ENCODE results near the gene DIO3. TPM values are rescaled to one million over a fixed set of nuclear protein-coding genes. Genes with fewer than 3 reads are reported as not detected.
A peak's percentile ranks its signal among the peaks of the same experiment; 100 is the strongest.

DIO3 gene
- total RNA-seq = not detected
- not detected for polyA plus RNA-seq

DNA sequence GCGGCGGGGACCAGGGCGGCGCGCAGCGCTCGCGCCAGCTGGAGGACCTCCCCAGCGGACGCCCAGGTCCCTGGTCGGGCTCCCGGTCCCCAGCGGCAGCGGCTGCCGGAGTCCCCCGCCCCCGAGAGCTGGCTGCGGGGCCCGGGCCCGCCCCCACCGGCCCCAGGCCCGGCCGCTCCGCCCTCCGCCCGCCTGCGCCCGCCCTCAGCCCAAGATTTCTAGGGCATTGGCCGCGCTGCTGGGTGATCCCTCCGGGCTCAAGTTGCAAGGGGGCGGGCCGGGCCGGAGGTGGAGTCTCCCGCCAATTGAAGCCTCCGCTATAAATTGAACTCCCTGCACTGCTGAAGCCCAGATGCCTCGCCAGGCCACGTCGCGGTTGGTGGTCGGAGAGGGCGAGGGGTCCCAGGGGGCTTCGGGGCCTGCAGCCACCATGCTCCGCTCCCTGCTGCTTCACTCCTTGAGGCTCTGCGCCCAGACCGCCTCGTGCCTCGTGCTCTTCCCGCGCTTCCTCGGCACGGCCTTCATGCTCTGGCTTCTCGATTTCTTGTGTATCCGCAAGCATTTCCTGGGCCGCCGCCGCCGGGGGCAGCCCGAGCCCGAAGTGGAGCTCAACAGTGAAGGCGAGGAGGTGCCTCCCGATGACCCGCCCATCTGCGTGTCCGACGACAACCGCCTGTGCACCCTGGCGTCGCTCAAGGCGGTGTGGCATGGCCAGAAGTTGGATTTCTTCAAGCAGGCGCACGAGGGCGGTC lies at the start of gene DIO3:
DIO3 (plus strand) TSS at position 351 of the 752 bp plus-strand sequence.
- Histone ChIP-seq H3K4me1 (ENCODE audit: insufficient read depth, low read length) (no peaks in the 10 kb centered on the region), H3K27me3 (ENCODE audit: insufficient read depth, low read length) (peaks cover 8% of the 10 kb centered on the region), H3K4me3 (ENCODE audit: low read length in 2 of 2) (no peak within 1 kb of the TSS), H3K36me3 (ENCODE audit: insufficient read depth, low read length) (no peaks in the 10 kb centered on the region), H3K9me3 (ENCODE audit: control insufficient read depth in 1 of 2, low read length in 2 of 2) (no peaks in the 10 kb centered on the region), H3K27ac (ENCODE audit: low read depth, low read length) (no peak within 1 kb of the TSS)
- peaks cover 37 to 41% of the 10 kb centered on the region in 2 donors for H3K27me3 Mint-ChIP-seq
- ChIA-PET CTCF (ENCODE audit: partially characterized antibody) (no interaction called here), POLR2A (ENCODE audit: partially characterized antibody) (interaction anchor here (0.7 kb wide), 1 partner anchor 26 kb away, joined by 3 read pairs; no protein-coding TSS in a partner anchor)
- intact Hi-C loops (cut with micrococcal nuclease) = no loop called here
- peak within 1 kb of the TSS in 3 of 8 donors; percentile 45 to 71 (median 46) for H3K4me3 Mint-ChIP-seq
- H3K27ac Mint-ChIP-seq = no peak within 1 kb of the TSS
- DNase-seq = no peak
- H3K36me3 Mint-ChIP-seq = peaks cover 0 to 3% of the 10 kb centered on the region in 2 donors
- H3K9me3 Mint-ChIP-seq = peaks cover 0 to 3% (median under 1%) of the 10 kb centered on the region in 8 donors
- H3K4me1 Mint-ChIP-seq = peaks cover 1 to 10% (median 7%) of the 10 kb centered on the region in 4 donors

DNA sequence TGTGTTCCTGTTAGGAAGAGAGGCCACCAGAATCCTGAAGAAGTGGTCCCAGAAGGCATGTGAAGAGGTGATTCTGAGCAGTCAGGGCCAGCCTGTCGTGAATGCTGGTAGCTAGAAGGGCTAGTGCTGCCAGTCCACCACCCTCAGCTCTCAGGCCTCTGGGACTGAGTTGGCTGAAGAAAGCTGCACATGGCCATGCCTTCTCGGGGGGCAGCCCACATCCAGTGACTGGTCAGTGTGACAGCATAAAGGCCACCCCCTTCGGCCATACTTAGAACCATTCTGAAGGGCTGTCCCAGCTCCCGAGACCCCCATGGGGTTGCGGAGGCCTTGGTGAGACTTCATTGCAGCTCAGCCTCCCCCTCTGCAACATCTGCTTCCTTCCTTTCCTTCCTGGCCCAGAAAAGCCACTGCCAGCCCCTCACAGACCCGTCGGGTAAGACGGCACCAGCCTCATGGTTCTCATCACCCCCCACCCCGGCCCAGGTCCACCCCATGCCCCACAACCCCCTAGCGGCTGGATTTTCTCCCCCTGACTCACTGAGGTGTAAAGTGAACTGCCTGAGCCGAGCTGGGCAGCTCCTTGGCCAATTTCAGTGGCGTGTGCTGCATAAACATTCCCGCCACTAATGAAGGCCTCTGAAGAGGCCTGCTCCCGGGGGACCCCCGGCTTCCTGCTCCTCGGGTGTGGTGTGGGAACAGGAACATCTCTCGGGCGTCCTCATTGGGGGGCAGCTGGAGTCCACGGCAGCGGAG lies 49.5 kb upstream of the DIO3 start:
- Mint-ChIP-seq H3K27me3 (peaks cover 0 to 4% of the 10 kb centered on the region in 2 donors), H3K27ac (no peak overlapping the region), H3K4me1 (no peaks in the 10 kb centered on the region), H3K36me3 (no peaks in the 10 kb centered on the region), H3K4me3 (no peak overlapping the region), H3K9me3 (peaks cover 0 to 9% (median 5%) of the 10 kb centered on the region in 8 donors)
- POLR2A ChIA-PET (ENCODE audit: partially characterized antibody) = no interaction called here
- H3K9me3 ChIP-seq (ENCODE audit: control insufficient read depth in 1 of 2, low read length in 2 of 2) = no peaks in the 10 kb centered on the region
- no peak overlapping the region for H3K4me3 ChIP-seq (ENCODE audit: low read length in 2 of 2)
- H3K27ac ChIP-seq (ENCODE audit: low read depth, low read length) = no peak overlapping the region
- H3K4me1 ChIP-seq (ENCODE audit: insufficient read depth, low read length) = no peaks in the 10 kb centered on the region
- H3K27me3 ChIP-seq (ENCODE audit: insufficient read depth, low read length) = no peaks in the 10 kb centered on the region
- CTCF ChIA-PET (ENCODE audit: partially characterized antibody) = no interaction called here
- DNase-seq = no peak
- intact Hi-C loops (cut with micrococcal nuclease) = no loop called here
- no peaks in the 10 kb centered on the region for H3K36me3 ChIP-seq (ENCODE audit: insufficient read depth, low read length)

DNA sequence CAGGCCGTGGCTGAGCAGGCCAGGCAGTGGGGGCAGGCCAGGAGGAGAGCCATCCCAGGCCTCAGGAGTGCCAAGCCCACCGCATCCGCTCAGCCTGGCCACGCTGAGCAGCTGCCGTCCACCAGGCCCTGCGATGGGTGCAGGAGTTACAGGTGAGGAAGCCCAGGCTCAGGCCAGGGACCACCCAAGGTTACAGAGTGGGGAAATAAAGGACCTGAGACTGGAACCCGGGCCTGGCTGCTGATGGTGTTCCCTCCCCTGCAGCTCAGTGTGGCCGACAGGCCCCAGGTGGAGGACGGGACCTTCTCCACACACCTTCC lies 49.0 kb upstream of the DIO3 start:
- intact Hi-C loops (cut with micrococcal nuclease) = no loop called here
- Mint-ChIP-seq H3K4me1 (no peaks in the 10 kb centered on the region), H3K27ac (no peak overlapping the region), H3K9me3 (peaks cover 0 to 9% (median 5%) of the 10 kb centered on the region in 8 donors), H3K27me3 (peaks cover 0 to 4% of the 10 kb centered on the region in 2 donors), H3K36me3 (no peaks in the 10 kb centered on the region), H3K4me3 (no peak overlapping the region)
- no peaks in the 10 kb centered on the region for H3K9me3 ChIP-seq (ENCODE audit: control insufficient read depth in 1 of 2, low read length in 2 of 2)
- no peaks in the 10 kb centered on the region for H3K4me1 ChIP-seq (ENCODE audit: insufficient read depth, low read length)
- no peaks in the 10 kb centered on the region for H3K36me3 ChIP-seq (ENCODE audit: insufficient read depth, low read length)
- no peak overlapping the region for H3K4me3 ChIP-seq (ENCODE audit: low read length in 2 of 2)
- ChIA-PET CTCF (ENCODE audit: partially characterized antibody) (no interaction called here), POLR2A (ENCODE audit: partially characterized antibody) (no interaction called here)
- no peak overlapping the region for H3K27ac ChIP-seq (ENCODE audit: low read depth, low read length)
- H3K27me3 ChIP-seq (ENCODE audit: insufficient read depth, low read length) = no peaks in the 10 kb centered on the region
- DNase-seq = no peak

DNA sequence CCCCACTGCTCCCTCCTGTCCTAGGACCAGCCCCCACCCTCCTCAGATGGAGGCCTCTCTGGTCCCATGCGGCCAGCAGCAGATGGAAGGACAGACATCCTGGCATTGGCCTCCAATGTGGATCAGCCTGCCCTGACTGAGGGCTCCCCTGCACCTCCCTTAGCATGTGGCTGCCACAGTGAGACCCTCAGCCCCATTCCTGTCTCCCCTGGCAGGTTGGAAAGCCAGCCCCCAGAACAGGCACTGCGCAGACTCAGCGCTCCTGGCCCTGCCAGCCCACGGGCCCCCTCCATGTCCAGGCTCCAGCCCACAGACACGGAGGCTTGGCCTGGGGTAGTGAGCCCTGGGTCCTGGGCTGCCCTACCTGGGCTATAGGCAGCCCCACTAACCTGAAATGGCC lies 47.2 kb upstream of the DIO3 start:
- ChIA-PET POLR2A (ENCODE audit: partially characterized antibody) (no interaction called here), CTCF (ENCODE audit: partially characterized antibody) (no interaction called here)
- intact Hi-C loops (cut with micrococcal nuclease) = no loop called here
- Histone ChIP-seq H3K4me3 (ENCODE audit: low read length in 2 of 2) (no peak overlapping the region), H3K36me3 (ENCODE audit: insufficient read depth, low read length) (no peaks in the 10 kb centered on the region), H3K27ac (ENCODE audit: low read depth, low read length) (no peak overlapping the region), H3K4me1 (ENCODE audit: insufficient read depth, low read length) (no peaks in the 10 kb centered on the region), H3K9me3 (ENCODE audit: control insufficient read depth in 1 of 2, low read length in 2 of 2) (no peaks in the 10 kb centered on the region), H3K27me3 (ENCODE audit: insufficient read depth, low read length) (no peaks in the 10 kb centered on the region)
- H3K4me1 Mint-ChIP-seq = no peaks in the 10 kb centered on the region
- no peaks in the 10 kb centered on the region for H3K36me3 Mint-ChIP-seq
- H3K27me3 Mint-ChIP-seq = peaks cover 0 to 4% of the 10 kb centered on the region in 2 donors
- no peak for DNase-seq
- H3K4me3 Mint-ChIP-seq = no peak overlapping the region
- peaks cover 0 to 9% (median 5%) of the 10 kb centered on the region in 8 donors for H3K9me3 Mint-ChIP-seq
- H3K27ac Mint-ChIP-seq = no peak overlapping the region

DNA sequence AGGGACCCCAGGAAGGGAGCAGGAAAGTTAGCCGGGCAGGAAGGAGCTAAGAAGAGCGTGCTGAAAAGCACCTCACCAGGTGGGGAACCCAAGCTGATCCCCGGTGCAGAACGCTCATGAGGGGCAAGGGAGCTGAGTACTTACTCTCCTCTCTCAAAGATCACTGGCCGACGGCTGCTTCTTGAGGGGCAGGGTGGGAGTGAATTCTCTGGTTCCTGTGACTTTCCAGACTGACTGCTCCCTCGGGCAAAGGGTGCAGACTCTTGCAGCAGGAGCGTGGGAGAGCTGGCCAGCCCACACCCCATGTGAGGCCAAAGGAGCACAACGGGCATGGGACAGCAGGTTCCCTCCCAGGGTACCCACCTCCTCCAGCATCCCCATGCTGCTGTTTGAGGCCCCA lies 44.9 kb upstream of the DIO3 start:
- H3K4me1 ChIP-seq (ENCODE audit: insufficient read depth, low read length) = no peaks in the 10 kb centered on the region
- Mint-ChIP-seq H3K4me1 (no peaks in the 10 kb centered on the region), H3K27me3 (peaks cover 0 to 4% of the 10 kb centered on the region in 2 donors), H3K4me3 (no peak overlapping the region), H3K27ac (no peak overlapping the region), H3K36me3 (no peaks in the 10 kb centered on the region), H3K9me3 (peaks cover 0 to 9% (median 5%) of the 10 kb centered on the region in 8 donors)
- no peak for DNase-seq
- intact Hi-C loops (cut with micrococcal nuclease) = no loop called here
- ChIA-PET CTCF (ENCODE audit: partially characterized antibody) (no interaction called here), POLR2A (ENCODE audit: partially characterized antibody) (no interaction called here)
- no peaks in the 10 kb centered on the region for H3K27me3 ChIP-seq (ENCODE audit: insufficient read depth, low read length)
- no peaks in the 10 kb centered on the region for H3K36me3 ChIP-seq (ENCODE audit: insufficient read depth, low read length)
- H3K27ac ChIP-seq (ENCODE audit: low read depth, low read length) = no peak overlapping the region
- H3K9me3 ChIP-seq (ENCODE audit: control insufficient read depth in 1 of 2, low read length in 2 of 2) = no peaks in the 10 kb centered on the region
- H3K4me3 ChIP-seq (ENCODE audit: low read length in 2 of 2) = no peak overlapping the region

DNA sequence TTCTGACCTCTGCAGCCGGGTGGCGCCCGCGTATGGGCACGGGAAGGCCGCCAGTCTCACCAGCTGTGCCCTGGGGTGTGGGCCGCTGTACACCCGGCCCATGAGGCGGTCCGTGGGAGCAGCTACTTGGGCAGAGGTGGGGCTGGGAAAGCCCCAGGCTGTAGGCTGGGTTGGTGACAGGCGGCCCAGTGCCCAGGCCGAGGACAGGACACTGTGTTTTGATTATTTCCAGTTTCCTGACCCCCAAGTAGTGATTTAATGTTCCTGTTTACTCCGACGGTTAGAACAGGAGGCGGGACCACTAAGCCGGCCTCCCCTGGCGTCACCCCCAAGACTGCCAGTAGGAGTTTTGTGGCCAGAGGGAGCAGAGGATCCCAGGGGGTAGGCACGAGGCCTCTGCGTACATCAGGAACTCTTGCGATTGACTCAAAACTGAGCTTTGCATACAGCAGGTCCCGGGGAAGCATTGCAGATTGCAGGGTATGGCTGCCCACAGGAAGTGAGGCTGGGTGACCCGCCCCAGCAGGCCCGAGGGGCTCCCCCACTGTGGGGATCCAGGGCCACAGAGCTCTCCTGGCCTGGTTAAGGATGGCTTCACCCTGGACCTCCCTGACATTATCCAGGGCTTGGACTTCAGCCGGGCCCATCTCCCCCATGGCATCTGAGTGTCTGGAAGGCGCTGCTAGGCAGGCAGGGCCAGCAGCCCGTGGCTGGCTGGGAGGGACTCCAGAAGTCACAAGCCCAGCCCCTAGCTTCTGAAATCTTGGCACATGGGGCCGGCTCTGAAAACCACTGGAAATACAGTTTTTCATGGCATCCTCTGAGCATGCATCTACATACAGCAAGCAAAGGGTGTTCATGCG lies 42.5 kb upstream of the DIO3 start:
- H3K27ac ChIP-seq (ENCODE audit: low read depth, low read length) = no peak overlapping the region

More for the DNA sequence above, 42.5 kb upstream of the DIO3 start:
- Mint-ChIP-seq H3K36me3 (no peaks in the 10 kb centered on the region), H3K27ac (no peak overlapping the region), H3K4me3 (no peak overlapping the region), H3K9me3 (peaks cover 0 to 9% (median 5%) of the 10 kb centered on the region in 8 donors), H3K4me1 (no peaks in the 10 kb centered on the region), H3K27me3 (peaks cover 0 to 4% of the 10 kb centered on the region in 2 donors)
- Histone ChIP-seq H3K36me3 (ENCODE audit: insufficient read depth, low read length) (no peaks in the 10 kb centered on the region), H3K9me3 (ENCODE audit: control insufficient read depth in 1 of 2, low read length in 2 of 2) (no peaks in the 10 kb centered on the region), H3K4me3 (ENCODE audit: low read length in 2 of 2) (no peak overlapping the region), H3K27me3 (ENCODE audit: insufficient read depth, low read length) (no peaks in the 10 kb centered on the region), H3K4me1 (ENCODE audit: insufficient read depth, low read length) (no peaks in the 10 kb centered on the region)
- ChIA-PET POLR2A (ENCODE audit: partially characterized antibody) (no interaction called here), CTCF (ENCODE audit: partially characterized antibody) (no interaction called here)
- intact Hi-C loops (cut with micrococcal nuclease) = no loop called here
- DNase-seq = no peak
